Measurements from ENCODE around the gene MGLL.

The MGLL gene

DNA sequence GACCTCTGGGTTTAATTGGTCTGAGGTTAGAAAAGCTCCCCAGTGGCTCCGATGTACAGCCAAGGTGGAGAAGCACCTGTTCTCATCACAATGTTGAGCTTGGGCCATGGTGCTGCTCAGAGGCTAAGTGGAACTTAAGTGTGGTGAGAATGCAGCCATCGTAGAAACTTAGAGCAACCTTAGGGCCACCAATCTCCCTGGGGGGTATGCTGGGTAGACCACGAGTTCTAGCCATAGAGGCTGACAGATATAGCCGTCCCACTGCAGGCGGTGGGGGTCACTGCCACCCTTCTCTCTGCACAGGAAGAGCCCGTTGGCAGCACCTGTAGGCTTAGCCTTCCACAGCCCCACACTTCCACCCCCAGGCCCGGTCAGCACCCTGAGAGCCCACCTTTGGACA is 38.0 kb downstream of the MGLL start:
- Histone ChIP-seq H3K36me3 (ENCODE audit: control insufficient read depth, insufficient read depth, low read length) (no peaks in the 10 kb centered on the region), H3K27me3 (ENCODE audit: control insufficient read depth, insufficient read depth, low read length) (no peaks in the 10 kb centered on the region), H3K4me1 (ENCODE audit: control insufficient read depth, insufficient read depth, low read length) (no peaks in the 10 kb centered on the region), H3K27ac (ENCODE audit: low read length) (no peak overlapping the region), H3K9me3 (ENCODE audit: control insufficient read depth, insufficient read depth, low read length) (no peaks in the 10 kb centered on the region), H3K4me3 (ENCODE audit: low read length) (no peak overlapping the region)
- DNase-seq (ENCODE audit: low read depth, low spot score), result no peak
- no CpG with 5 or more reads among the region's 7 CpGs for WGBS (ENCODE audit: insufficient coverage, insufficient read length)

DNA sequence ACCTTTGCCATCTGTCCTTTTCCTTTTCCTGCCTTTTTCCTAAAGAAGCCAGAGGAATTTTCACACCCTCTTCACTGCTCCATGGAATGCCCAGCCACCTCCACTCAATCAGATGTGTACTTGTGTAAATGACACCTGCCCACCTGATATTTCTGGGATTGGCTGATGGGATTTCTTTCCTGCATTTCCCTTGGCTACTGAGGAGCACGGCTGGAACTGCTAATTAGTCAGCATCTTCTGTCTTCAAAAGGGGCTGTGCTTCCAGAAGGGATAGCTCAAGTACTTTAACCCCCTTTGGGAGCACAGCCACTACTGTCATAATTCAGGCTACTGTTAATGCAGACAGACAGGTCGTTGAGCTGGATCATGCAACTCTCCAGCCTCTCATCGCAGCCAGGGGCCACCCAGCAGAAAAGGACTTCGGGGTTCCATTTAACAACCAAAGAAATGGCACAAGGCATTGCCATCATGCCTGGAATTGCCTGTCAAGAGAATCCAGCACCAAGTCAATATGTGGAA is 38.6 kb downstream of the MGLL start:
- Histone ChIP-seq H3K9me3 (ENCODE audit: control insufficient read depth, insufficient read depth, low read length) (no peaks in the 10 kb centered on the region), H3K36me3 (ENCODE audit: control insufficient read depth, insufficient read depth, low read length) (no peaks in the 10 kb centered on the region), H3K4me3 (ENCODE audit: low read length) (no peak overlapping the region), H3K27me3 (ENCODE audit: control insufficient read depth, insufficient read depth, low read length) (no peaks in the 10 kb centered on the region), H3K4me1 (ENCODE audit: control insufficient read depth, insufficient read depth, low read length) (no peaks in the 10 kb centered on the region), H3K27ac (ENCODE audit: low read length) (no peak overlapping the region)
- no peak for DNase-seq (ENCODE audit: low read depth, low spot score)
- no CpG with 5 or more reads among the region's 4 CpGs for WGBS (ENCODE audit: insufficient coverage, insufficient read length)

- DNase-seq (ENCODE audit: low read depth, low spot score), result no peak
- Histone ChIP-seq H3K36me3 (ENCODE audit: control insufficient read depth, insufficient read depth, low read length) (no peaks in the 10 kb centered on the region), H3K27me3 (ENCODE audit: control insufficient read depth, insufficient read depth, low read length) (no peaks in the 10 kb centered on the region), H3K4me1 (ENCODE audit: control insufficient read depth, insufficient read depth, low read length) (no peaks in the 10 kb centered on the region), H3K9me3 (ENCODE audit: control insufficient read depth, insufficient read depth, low read length) (no peaks in the 10 kb centered on the region), H3K4me3 (ENCODE audit: low read length) (no peak overlapping the region), H3K27ac (ENCODE audit: low read length) (no peak overlapping the region)
- WGBS (ENCODE audit: insufficient coverage, insufficient read length), result no CpG with 5 or more reads among the region's 9 CpGs
These were observed 39.1 kb downstream of the MGLL start for GRCh38 chr3:127783166-127783565.

DNA sequence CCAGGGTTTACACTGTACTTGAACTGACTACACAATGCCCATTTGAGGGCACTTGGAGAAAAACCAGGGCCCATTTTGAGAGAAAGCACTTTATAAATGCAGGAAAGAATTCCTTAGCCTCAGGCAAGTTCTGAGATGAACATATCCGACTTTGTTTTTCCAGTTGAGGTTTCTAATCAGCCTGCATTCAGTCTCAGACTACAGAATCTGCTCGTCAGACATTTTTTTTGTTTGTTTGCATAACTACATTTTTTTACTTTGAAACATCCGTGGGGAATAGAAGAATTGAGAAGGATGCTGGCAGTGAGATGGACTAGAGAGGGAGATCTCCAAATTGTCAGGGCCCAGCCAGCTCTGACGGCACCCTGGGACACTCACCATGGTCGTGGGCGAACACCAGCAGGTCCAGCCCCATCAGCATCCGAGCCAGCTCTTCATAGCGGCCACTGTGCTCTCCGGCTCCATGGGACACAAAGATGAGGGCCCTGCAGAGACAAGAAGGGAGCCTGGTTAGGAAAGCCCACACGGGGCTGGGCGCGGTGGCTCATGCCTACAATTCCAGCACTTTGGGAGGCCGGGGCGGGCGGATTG is 40.8 kb downstream of the MGLL start:
- H3K4me3 ChIP-seq (ENCODE audit: low read length), result no peak overlapping the region
- H3K27me3 ChIP-seq (ENCODE audit: control insufficient read depth, insufficient read depth, low read length), result no peaks in the 10 kb centered on the region
- no peak for DNase-seq (ENCODE audit: low read depth, low spot score)
- no peaks in the 10 kb centered on the region for H3K36me3 ChIP-seq (ENCODE audit: control insufficient read depth, insufficient read depth, low read length)
- no peaks in the 10 kb centered on the region for H3K9me3 ChIP-seq (ENCODE audit: control insufficient read depth, insufficient read depth, low read length)
- no peaks in the 10 kb centered on the region for H3K4me1 ChIP-seq (ENCODE audit: control insufficient read depth, insufficient read depth, low read length)
- no CpG with 5 or more reads among the region's 15 CpGs for WGBS (ENCODE audit: insufficient coverage, insufficient read length)
- no peak overlapping the region for H3K27ac ChIP-seq (ENCODE audit: low read length)

GRCh38 chr3:127780536-127781400 is 41.5 kb downstream of the MGLL start:
- Histone ChIP-seq H3K9me3 (ENCODE audit: control insufficient read depth, insufficient read depth, low read length) (no peaks in the 10 kb centered on the region), H3K4me1 (ENCODE audit: control insufficient read depth, insufficient read depth, low read length) (no peaks in the 10 kb centered on the region; the same call in 1 of the 2 replicates), H3K4me3 (ENCODE audit: low read length) (no peak overlapping the region), H3K27ac (ENCODE audit: low read length) (no peak overlapping the region), H3K36me3 (ENCODE audit: control insufficient read depth, insufficient read depth, low read length) (no peaks in the 10 kb centered on the region), H3K27me3 (ENCODE audit: control insufficient read depth, insufficient read depth, low read length) (no peaks in the 10 kb centered on the region)
- whole genome bisulfite sequencing (ENCODE audit: insufficient coverage, insufficient read length), result 100% methylated on average over 1 of the region's 8 CpGs
- no peak for DNase-seq (ENCODE audit: low read depth, low spot score)

GRCh38 chr3:127779747-127780146 is 42.6 kb downstream of the MGLL start:
- no CpG with 5 or more reads among the region's 3 CpGs for WGBS (ENCODE audit: insufficient coverage, insufficient read length)
- no peak overlapping the region for H3K4me3 ChIP-seq (ENCODE audit: low read length)
- no peaks in the 10 kb centered on the region for H3K9me3 ChIP-seq (ENCODE audit: control insufficient read depth, insufficient read depth, low read length)
- no peaks in the 10 kb centered on the region for H3K27me3 ChIP-seq (ENCODE audit: control insufficient read depth, insufficient read depth, low read length)
- no peak overlapping the region for H3K27ac ChIP-seq (ENCODE audit: low read length)
- no peaks in the 10 kb centered on the region for H3K36me3 ChIP-seq (ENCODE audit: control insufficient read depth, insufficient read depth, low read length)
- H3K4me1 ChIP-seq (ENCODE audit: control insufficient read depth, insufficient read depth, low read length), result no peaks in the 10 kb centered on the region; the same call in 1 of the 2 replicates
- DNase-seq (ENCODE audit: low read depth, low spot score), result no peak

DNA sequence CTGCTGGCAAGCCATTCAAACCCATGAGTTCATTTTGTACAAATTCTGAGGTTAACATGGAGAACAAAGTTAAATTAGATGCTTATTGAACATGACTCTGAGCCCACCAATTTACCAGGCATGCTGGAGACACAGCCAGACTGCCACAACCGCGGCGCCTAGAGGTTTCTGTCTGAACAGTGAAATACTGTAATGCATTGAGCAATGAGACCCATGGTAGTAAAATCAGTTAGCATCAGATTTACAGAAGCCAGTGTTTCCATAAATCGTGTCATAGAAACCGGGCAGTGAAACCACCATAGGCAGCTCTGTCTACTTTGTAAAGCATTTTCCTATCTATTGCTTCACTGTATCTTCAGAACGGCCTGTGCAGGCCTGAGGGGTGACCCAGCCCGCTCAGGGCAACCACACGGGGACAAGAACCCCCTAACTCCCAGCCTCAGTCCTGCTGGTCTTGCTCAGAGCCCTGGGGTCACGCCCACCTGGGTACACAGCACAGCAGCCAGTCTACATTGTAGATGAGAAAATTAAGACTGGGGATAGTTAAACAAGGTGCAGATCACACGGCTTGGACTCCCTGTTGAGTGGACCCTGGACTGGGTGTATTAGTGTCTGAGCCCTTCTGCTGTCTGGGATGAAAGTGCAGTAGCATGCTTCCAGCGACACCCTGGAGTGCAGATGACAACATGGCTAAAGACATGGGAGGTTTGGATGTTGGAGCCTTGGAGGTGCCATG is 44.2 kb downstream of the MGLL start:
- Histone ChIP-seq H3K27me3 (ENCODE audit: control insufficient read depth, insufficient read depth, low read length) (no peaks in the 10 kb centered on the region), H3K4me1 (ENCODE audit: control insufficient read depth, insufficient read depth, low read length) (no peaks in the 10 kb centered on the region; the same call in 1 of the 2 replicates)
- no CpG with 5 or more reads among the region's 11 CpGs for WGBS (ENCODE audit: insufficient coverage, insufficient read length)

DNA sequence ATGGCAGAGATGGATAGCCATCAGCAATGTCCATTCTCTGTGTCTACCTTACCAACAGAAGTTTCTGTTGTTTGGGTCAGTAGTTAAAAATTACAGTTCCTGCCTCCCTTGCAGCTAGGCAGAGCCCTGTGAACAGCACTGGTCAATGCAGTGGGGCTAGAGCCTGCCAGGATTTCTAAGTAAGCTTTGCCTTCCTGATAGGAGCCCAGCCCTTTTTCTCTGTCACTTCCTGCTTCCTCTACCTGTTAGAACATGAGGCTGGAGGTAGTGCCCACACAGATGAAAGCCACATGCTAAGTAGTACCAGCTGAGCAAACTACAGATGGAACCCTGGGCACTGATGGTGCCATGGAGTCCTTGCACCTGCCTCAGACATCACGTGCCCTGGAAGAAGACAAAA is 45.0 kb downstream of the MGLL start:
- H3K4me1 ChIP-seq (ENCODE audit: control insufficient read depth, insufficient read depth, low read length), result no peaks in the 10 kb centered on the region; the same call in 1 of the 2 replicates
- no CpG with 5 or more reads among the region's 1 CpG for WGBS (ENCODE audit: insufficient coverage, insufficient read length)
- no peaks in the 10 kb centered on the region for H3K27me3 ChIP-seq (ENCODE audit: control insufficient read depth, insufficient read depth, low read length)
- H3K36me3 ChIP-seq (ENCODE audit: control insufficient read depth, insufficient read depth, low read length), result no peaks in the 10 kb centered on the region
- DNase-seq (ENCODE audit: low read depth, low spot score), result no peak
- no peak overlapping the region for H3K4me3 ChIP-seq (ENCODE audit: low read length)
- H3K27ac ChIP-seq (ENCODE audit: low read length), result no peak overlapping the region
- H3K9me3 ChIP-seq (ENCODE audit: control insufficient read depth, insufficient read depth, low read length), result no peaks in the 10 kb centered on the region

More for the DNA sequence above, 44.2 kb downstream of the MGLL start:
- no peak overlapping the region for H3K27ac ChIP-seq (ENCODE audit: low read length)
- no peak overlapping the region for H3K4me3 ChIP-seq (ENCODE audit: low read length)
- H3K36me3 ChIP-seq (ENCODE audit: control insufficient read depth, insufficient read depth, low read length), result no peaks in the 10 kb centered on the region
- no peak for DNase-seq (ENCODE audit: low read depth, low spot score)
- no peaks in the 10 kb centered on the region for H3K9me3 ChIP-seq (ENCODE audit: control insufficient read depth, insufficient read depth, low read length)

GRCh38 chr3:127776347-127776746 is 46.0 kb downstream of the MGLL start:
- DNase-seq (ENCODE audit: low read depth, low spot score), result no peak
- no peak overlapping the region for H3K27ac ChIP-seq (ENCODE audit: low read length)
- no CpG with 5 or more reads among the region's 10 CpGs for WGBS (ENCODE audit: insufficient coverage, insufficient read length)

GRCh38 chr3:127775398-127776109 is 46.8 kb downstream of the MGLL start:
- no peaks in the 10 kb centered on the region for H3K36me3 ChIP-seq (ENCODE audit: control insufficient read depth, insufficient read depth, low read length)
- no peaks in the 10 kb centered on the region; the same call in 1 of the 2 replicates for H3K4me1 ChIP-seq (ENCODE audit: control insufficient read depth, insufficient read depth, low read length)
- H3K9me3 ChIP-seq (ENCODE audit: control insufficient read depth, insufficient read depth, low read length), result no peaks in the 10 kb centered on the region
- H3K27me3 ChIP-seq (ENCODE audit: control insufficient read depth, insufficient read depth, low read length), result no peaks in the 10 kb centered on the region
- no peak overlapping the region for H3K4me3 ChIP-seq (ENCODE audit: low read length)
- no CpG with 5 or more reads among the region's 17 CpGs for WGBS (ENCODE audit: insufficient coverage, insufficient read length)
- no peak for DNase-seq (ENCODE audit: low read depth, low spot score)
- H3K27ac ChIP-seq (ENCODE audit: low read length), result no peak overlapping the region

More at GRCh38 chr3:127776347-127776746, 46.0 kb downstream of the MGLL start:
- H3K4me1 ChIP-seq (ENCODE audit: control insufficient read depth, insufficient read depth, low read length), result no peaks in the 10 kb centered on the region; the same call in 1 of the 2 replicates
- H3K36me3 ChIP-seq (ENCODE audit: control insufficient read depth, insufficient read depth, low read length), result no peaks in the 10 kb centered on the region
- H3K9me3 ChIP-seq (ENCODE audit: control insufficient read depth, insufficient read depth, low read length), result no peaks in the 10 kb centered on the region
- no peak overlapping the region for H3K4me3 ChIP-seq (ENCODE audit: low read length)
- no peaks in the 10 kb centered on the region for H3K27me3 ChIP-seq (ENCODE audit: control insufficient read depth, insufficient read depth, low read length)
